GM19328 (cell line): ENCODE results near the gene FYTTD1.

Source experiments
- ATAC-seq: cut with Tn5 transposase; IDR thresholded peaks from one replicate; pipeline ENCODE4 v1.9.1; 2021; ENCODE audit warnings: mild to moderate bottlenecking, moderate library complexity; ENCODE audit not compliant: unreplicated experiment

Gene FYTTD1

GRCh38 chr3:197791892-197792647 is 42.4 kb downstream of the FYTTD1 start:
- peak; percentile 27 for ATAC-seq

GRCh38 chr3:197793247-197793646 is 43.6 kb downstream of the FYTTD1 start:
- no peak for ATAC-seq

GRCh38 chr3:197794115-197794514 is 44.4 kb downstream of the FYTTD1 start:
- ATAC-seq: no peak

GRCh38 chr3:197795200-197795599 is 45.5 kb downstream of the FYTTD1 start:
- ATAC-seq: no peak

- no peak for ATAC-seq
Observed at GRCh38 chr3:197796087-197796486, 46.4 kb downstream of the FYTTD1 start.

GRCh38 chr3:197798863-197799262 is 49.2 kb downstream of the FYTTD1 start:
- no peak for ATAC-seq

GRCh38 chr3:197800379-197800778 is 50.7 kb downstream of the FYTTD1 start:
- no peak for ATAC-seq

GRCh38 chr3:197801891-197802778 is 52.5 kb downstream of the FYTTD1 start:
- ATAC-seq: no peak

- ATAC-seq: no peak
Observed at GRCh38 chr3:197802779-197803459, 53.2 kb downstream of the FYTTD1 start.

- ATAC-seq: no peak
Observed at GRCh38 chr3:197804511-197804910, 54.8 kb downstream of the FYTTD1 start.

GRCh38 chr3:197807969-197808587 is 58.4 kb downstream of the FYTTD1 start:
- ATAC-seq: no peak

GRCh38 chr3:197809356-197810020 is 59.8 kb downstream of the FYTTD1 start:
- ATAC-seq: no peak

GRCh38 chr3:197810901-197811300 is 61.2 kb downstream of the FYTTD1 start:
- no peak for ATAC-seq

GRCh38 chr3:197811343-197811742 is 61.7 kb downstream of the FYTTD1 start:
- no peak for ATAC-seq

GRCh38 chr3:197814372-197814771 is 64.7 kb downstream of the FYTTD1 start:
- ATAC-seq: no peak

GRCh38 chr3:197820550-197821335 is 71.1 kb downstream of the FYTTD1 start:
- no peak for ATAC-seq

- ATAC-seq: no peak
Observed at GRCh38 chr3:197829397-197830045, 79.8 kb downstream of the FYTTD1 start.

- ATAC-seq: no peak
Observed at GRCh38 chr3:197830308-197830966, 80.8 kb downstream of the FYTTD1 start.

GRCh38 chr3:197830967-197831313 is 81.3 kb downstream of the FYTTD1 start:
- ATAC-seq: no peak
